Breast epithelium (tissue), 4 donors: ENCODE results near the gene LYST. TPM values are rescaled to one million over a fixed set of nuclear protein-coding genes. Genes with fewer than 3 reads are reported as not detected.

Experiments
- DNase-seq, 2 donors: peaks; one replicate each; pipeline ENCODE4 v3.0.0-alpha.2; 2019; ENCODE audit warnings: low spot score in 2 of 2
- H3K27ac ChIP-seq, 2 donors: fragments of 200-600 bp; sonication (generic) in 1 of 2; one replicate each; pipeline ENCODE4 v1.5.1; 2016 to 2019; ENCODE audit warnings: mild to moderate bottlenecking in 1 of 2
- H3K27me3 ChIP-seq, 2 donors: fragments of 200-600 bp; sonication (generic) in 1 of 2; one replicate each; pipeline versions ENCODE4 v1.5.1 to v1.6.0; 2017 to 2019; ENCODE audit warnings: control low read depth in 1 of 2, mild to moderate bottlenecking in 1 of 2
- H3K36me3 ChIP-seq: fragments of 200-600 bp; one replicate; pipeline ENCODE4 v1.5.1; 2019
- H3K4me1 ChIP-seq, 2 donors: fragments of 200-600 bp; sonication (generic); one replicate each; pipeline ENCODE4 v1.5.1; 2016 to 2019; ENCODE audit warnings: control low read depth in 1 of 2
- H3K4me3 ChIP-seq, 3 donors: fragments of 200-600 bp; sonication (generic); 1 replicate in 2 of 3; 2 replicates in 1 of 3; pipeline ENCODE4 v1.5.1; 2016 to 2019; ENCODE audit warnings: mild to moderate bottlenecking in 3 of 3, moderate library complexity in 2 of 3
- H3K9me3 ChIP-seq, 2 donors: fragments of 200-600 bp; sonication (generic) in 1 of 2; one replicate each; pipeline ENCODE4 v1.5.1; 2016 to 2019; ENCODE audit warnings: control low read depth in 1 of 2
- CTCF ChIP-seq, 3 donors: fragments of 450-650 bp; IDR thresholded peaks; one replicate each; pipeline ENCODE4 v1.5.1; 2016 to 2017; ENCODE audit warnings: antibody characterized with exemption in 3 of 3, mild to moderate bottlenecking in 3 of 3, moderate library complexity in 3 of 3
- POLR2A ChIP-seq: fragments of 450-650 bp; IDR thresholded peaks from one replicate; pipeline ENCODE4 v1.6.1; 2016; ENCODE audit warnings: antibody characterized with exemption, mild to moderate bottlenecking, moderate library complexity
- POLR2AphosphoS5 ChIP-seq, 3 donors: sonication (generic); formaldehyde crosslinking; IDR thresholded peaks; one replicate each; pipeline ENCODE4 v1.6.1; 2017; ENCODE audit warnings: antibody characterized with exemption in 3 of 3
- intact Hi-C: fragments of 100-400 bp; cut with DNase I; formaldehyde crosslinking; loops from one replicate; pipeline ENCODE4 v1.15.1; 2023; ENCODE audit warnings: low total_unique reads
- total RNA-seq, 3 donors: library from RNA; depleted of rRNA; stranded (reverse); fragments of >200 nt; gene quantifications; one replicate each; pipeline ENCODE4 v1.1.0, GENCODE V29; 2016

The LYST gene
- total RNA-seq, 3 donors from 2014 or later: 63.3 to 78.3 (median 66.1) TPM

GRCh38 chr1:235702412-235702811 lies 164.3 kb downstream of the LYST start:
- no peaks in the 10 kb centered on the region for H3K36me3 ChIP-seq
- TF ChIP-seq POLR2AphosphoS5 (IDR thresholded peaks at IDR 0.05): no peak
- no peak for TF ChIP-seq POLR2A
- TF ChIP-seq CTCF (IDR thresholded peaks at IDR 0.05): no peak

GRCh38 chr1:235697508-235697907 lies 169.2 kb downstream of the LYST start:
- H3K27ac ChIP-seq: no peak overlapping the region
- no peaks in the 10 kb centered on the region for H3K9me3 ChIP-seq
- H3K27me3 ChIP-seq: no peaks in the 10 kb centered on the region
- no peaks in the 10 kb centered on the region for H3K36me3 ChIP-seq
- H3K4me3 ChIP-seq: no peak overlapping the region
- TF ChIP-seq CTCF (IDR thresholded peaks at IDR 0.05): no peak
- no peak for TF ChIP-seq POLR2AphosphoS5 (IDR thresholded peaks at IDR 0.05)
- no peak for TF ChIP-seq POLR2A
- no peaks in the 10 kb centered on the region for H3K4me1 ChIP-seq
- DNase-seq: no peak
- intact Hi-C loops: no loop called here

More at GRCh38 chr1:235702412-235702811, 164.3 kb downstream of the LYST start:
- no peak for DNase-seq
- H3K27me3 ChIP-seq: no peaks in the 10 kb centered on the region
- intact Hi-C loops: no loop called here
- H3K4me3 ChIP-seq: no peak overlapping the region
- no peak overlapping the region for H3K27ac ChIP-seq
- no peaks in the 10 kb centered on the region for H3K4me1 ChIP-seq
- no peaks in the 10 kb centered on the region for H3K9me3 ChIP-seq

GRCh38 chr1:235689356-235689755 lies 177.3 kb downstream of the LYST start:
- Histone ChIP-seq H3K27ac (no peak overlapping the region), H3K9me3 (no peaks in the 10 kb centered on the region), H3K4me3 (no peak overlapping the region), H3K27me3 (no peaks in the 10 kb centered on the region), H3K4me1 (no peaks in the 10 kb centered on the region), H3K36me3 (no peaks in the 10 kb centered on the region)
- intact Hi-C loops: no loop called here
- DNase-seq: no peak
- TF ChIP-seq POLR2A (no peak), CTCF (IDR thresholded peaks at IDR 0.05) (no peak), POLR2AphosphoS5 (IDR thresholded peaks at IDR 0.05) (no peak)

- H3K36me3 ChIP-seq: no peaks in the 10 kb centered on the region
- H3K4me1 ChIP-seq: no peaks in the 10 kb centered on the region
- H3K9me3 ChIP-seq: no peaks in the 10 kb centered on the region
- H3K4me3 ChIP-seq: no peak overlapping the region
- H3K27me3 ChIP-seq: no peaks in the 10 kb centered on the region
- intact Hi-C loops: no loop called here
- H3K27ac ChIP-seq: no peak overlapping the region
- no peak for DNase-seq
- no peak for TF ChIP-seq POLR2A
- TF ChIP-seq POLR2AphosphoS5 (IDR thresholded peaks at IDR 0.05): no peak
- no peak for TF ChIP-seq CTCF (IDR thresholded peaks at IDR 0.05)
Measured at GRCh38 chr1:235688096-235688495, 178.6 kb downstream of the LYST start.

GRCh38 chr1:235683653-235684052 lies 183.1 kb downstream of the LYST start:
- H3K27me3 ChIP-seq: no peaks in the 10 kb centered on the region
- H3K36me3 ChIP-seq: no peaks in the 10 kb centered on the region
- no peak overlapping the region for H3K4me3 ChIP-seq
- H3K9me3 ChIP-seq: no peaks in the 10 kb centered on the region
- no peaks in the 10 kb centered on the region for H3K4me1 ChIP-seq
- DNase-seq: no peak
- H3K27ac ChIP-seq: no peak overlapping the region
- intact Hi-C loops: loop anchor here (2.0 kb wide), 1 partner anchor 23 kb away; no protein-coding TSS in a partner anchor
- no peak for TF ChIP-seq POLR2AphosphoS5 (IDR thresholded peaks at IDR 0.05)
- no peak for TF ChIP-seq POLR2A
- no peak for TF ChIP-seq CTCF (IDR thresholded peaks at IDR 0.05)
